ENCODE data around the gene NRXN2.
A peak's percentile ranks its signal among the peaks of the same experiment; 100 is the strongest.

The NRXN2 gene

GRCh38 chr11:64642871-64643255 is 80.1 kb downstream of the NRXN2 start:
- peaks cover 41% of the 10 kb centered on the region for H3K27me3 Mint-ChIP-seq
- no peaks in the 10 kb centered on the region for H3K9me3 Mint-ChIP-seq
- no peaks in the 10 kb centered on the region for H3K36me3 Mint-ChIP-seq
- no peak for ATAC-seq
- no peak overlapping the region for H3K27ac Mint-ChIP-seq
- H3K4me3 Mint-ChIP-seq = no peak overlapping the region
- peaks cover under 1% of the 10 kb centered on the region for H3K4me1 Mint-ChIP-seq

- Mint-ChIP-seq H3K9me3 (no peaks in the 10 kb centered on the region), H3K36me3 (no peaks in the 10 kb centered on the region), H3K4me3 (no peak overlapping the region), H3K27ac (no peak overlapping the region), H3K4me1 (peaks cover 5% of the 10 kb centered on the region), H3K27me3 (peaks cover 36% of the 10 kb centered on the region)
- ATAC-seq = no peak
Observed at GRCh38 chr11:64642418-64642735, 80.6 kb downstream of the NRXN2 start.

- peaks cover 30% of the 10 kb centered on the region for H3K27me3 Mint-ChIP-seq
Observed at GRCh38 chr11:64641596-64642417, 81.2 kb downstream of the NRXN2 start.

GRCh38 chr11:64639885-64640284 is 83.1 kb downstream of the NRXN2 start:
- Mint-ChIP-seq H3K4me1 (peaks cover 5% of the 10 kb centered on the region), H3K4me3 (no peak overlapping the region), H3K27me3 (peaks cover 26% of the 10 kb centered on the region), H3K27ac (no peak overlapping the region), H3K9me3 (no peaks in the 10 kb centered on the region), H3K36me3 (no peaks in the 10 kb centered on the region)
- no peak for ATAC-seq

More at GRCh38 chr11:64641596-64642417, 81.2 kb downstream of the NRXN2 start:
- ATAC-seq = no peak
- Mint-ChIP-seq H3K36me3 (no peaks in the 10 kb centered on the region), H3K9me3 (no peaks in the 10 kb centered on the region), H3K4me3 (no peak overlapping the region), H3K4me1 (peaks cover 5% of the 10 kb centered on the region), H3K27ac (no peak overlapping the region)

DNA sequence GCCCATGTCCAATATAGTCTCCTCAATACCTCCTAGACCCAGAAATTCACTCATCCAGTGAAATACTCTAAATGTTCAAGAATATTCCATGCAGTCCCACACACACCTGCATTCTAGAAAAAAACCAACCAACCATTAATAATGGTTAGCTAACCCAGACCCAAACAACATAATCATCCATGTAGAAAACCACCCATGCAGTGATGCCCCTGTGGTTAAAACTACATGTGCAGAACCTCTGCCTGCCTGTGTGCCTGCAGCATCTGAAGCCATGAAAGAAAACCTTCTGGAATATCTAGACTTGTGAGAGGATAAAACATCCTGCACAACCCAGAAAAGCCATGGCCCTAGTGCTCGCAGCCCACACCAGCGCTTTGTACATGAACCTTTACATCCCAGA is 84.2 kb downstream of the NRXN2 start:
- Mint-ChIP-seq H3K4me3 (no peak overlapping the region), H3K9me3 (no peaks in the 10 kb centered on the region), H3K27me3 (peaks cover 26% of the 10 kb centered on the region), H3K27ac (no peak overlapping the region), H3K4me1 (peaks cover 9% of the 10 kb centered on the region), H3K36me3 (no peaks in the 10 kb centered on the region)
- no peak for ATAC-seq

- Mint-ChIP-seq H3K27ac (no peak overlapping the region), H3K4me1 (peaks cover 11% of the 10 kb centered on the region), H3K36me3 (no peaks in the 10 kb centered on the region), H3K27me3 (peaks cover 31% of the 10 kb centered on the region), H3K4me3 (peak overlapping the region; percentile 39), H3K9me3 (no peaks in the 10 kb centered on the region)
- peak; percentile 71 for ATAC-seq
Observed at GRCh38 chr11:64638018-64638665, 84.9 kb downstream of the NRXN2 start.

GRCh38 chr11:64637334-64638017 is 85.5 kb downstream of the NRXN2 start:
- no peaks in the 10 kb centered on the region for H3K36me3 Mint-ChIP-seq
- H3K27ac Mint-ChIP-seq = no peak overlapping the region
- H3K4me3 Mint-ChIP-seq = peak overlapping the region; percentile 39
- H3K27me3 Mint-ChIP-seq = peaks cover 33% of the 10 kb centered on the region
- H3K4me1 Mint-ChIP-seq = peaks cover 11% of the 10 kb centered on the region
- H3K9me3 Mint-ChIP-seq = no peaks in the 10 kb centered on the region
- ATAC-seq = no peak

GRCh38 chr11:64633555-64634159 is 89.3 kb downstream of the NRXN2 start:
- H3K36me3 Mint-ChIP-seq = no peaks in the 10 kb centered on the region
- H3K27ac Mint-ChIP-seq = no peak overlapping the region
- no peak for ATAC-seq
- no peaks in the 10 kb centered on the region for H3K9me3 Mint-ChIP-seq
- no peak overlapping the region for H3K4me3 Mint-ChIP-seq
- H3K4me1 Mint-ChIP-seq = peaks cover 20% of the 10 kb centered on the region
- peaks cover 33% of the 10 kb centered on the region for H3K27me3 Mint-ChIP-seq

- peaks cover 17% of the 10 kb centered on the region for H3K4me1 Mint-ChIP-seq
- H3K36me3 Mint-ChIP-seq = no peaks in the 10 kb centered on the region
- no peaks in the 10 kb centered on the region for H3K9me3 Mint-ChIP-seq
- no peak overlapping the region for H3K27ac Mint-ChIP-seq
- no peak for ATAC-seq
- H3K27me3 Mint-ChIP-seq = peaks cover 33% of the 10 kb centered on the region
- no peak overlapping the region for H3K4me3 Mint-ChIP-seq
Observed at GRCh38 chr11:64632654-64633053, 90.3 kb downstream of the NRXN2 start.

GRCh38 chr11:64632237-64632636 is 90.8 kb downstream of the NRXN2 start:
- no peak for ATAC-seq

DNA sequence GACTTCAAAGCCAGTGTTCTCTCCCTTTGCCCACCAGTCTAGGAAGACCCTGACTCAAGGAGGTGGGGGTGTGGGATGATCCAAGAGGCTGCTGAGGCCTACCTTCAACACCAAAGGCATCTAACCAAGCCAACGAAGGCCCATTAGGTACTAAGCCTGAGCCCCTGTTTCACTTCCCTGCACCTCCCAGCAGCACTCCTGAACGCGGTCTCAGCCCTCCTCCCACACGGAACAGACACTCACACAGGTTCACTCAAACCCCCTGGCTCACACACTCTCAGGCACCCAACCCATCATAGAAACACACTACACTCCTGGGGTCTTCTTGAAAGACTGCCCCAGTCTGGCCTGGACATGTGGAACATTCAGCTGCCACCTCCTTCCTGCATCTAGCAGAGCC is 91.3 kb downstream of the NRXN2 start:
- Mint-ChIP-seq H3K4me3 (no peak overlapping the region), H3K27ac (no peak overlapping the region), H3K36me3 (no peaks in the 10 kb centered on the region), H3K9me3 (no peaks in the 10 kb centered on the region), H3K4me1 (peaks cover 15% of the 10 kb centered on the region), H3K27me3 (peaks cover 33% of the 10 kb centered on the region)
- ATAC-seq = peak; percentile 72

More at GRCh38 chr11:64632237-64632636, 90.8 kb downstream of the NRXN2 start:
- no peaks in the 10 kb centered on the region for H3K9me3 Mint-ChIP-seq
- no peak overlapping the region for H3K27ac Mint-ChIP-seq
- no peaks in the 10 kb centered on the region for H3K36me3 Mint-ChIP-seq
- H3K4me1 Mint-ChIP-seq = peaks cover 15% of the 10 kb centered on the region
- H3K4me3 Mint-ChIP-seq = no peak overlapping the region
- peaks cover 33% of the 10 kb centered on the region for H3K27me3 Mint-ChIP-seq

DNA sequence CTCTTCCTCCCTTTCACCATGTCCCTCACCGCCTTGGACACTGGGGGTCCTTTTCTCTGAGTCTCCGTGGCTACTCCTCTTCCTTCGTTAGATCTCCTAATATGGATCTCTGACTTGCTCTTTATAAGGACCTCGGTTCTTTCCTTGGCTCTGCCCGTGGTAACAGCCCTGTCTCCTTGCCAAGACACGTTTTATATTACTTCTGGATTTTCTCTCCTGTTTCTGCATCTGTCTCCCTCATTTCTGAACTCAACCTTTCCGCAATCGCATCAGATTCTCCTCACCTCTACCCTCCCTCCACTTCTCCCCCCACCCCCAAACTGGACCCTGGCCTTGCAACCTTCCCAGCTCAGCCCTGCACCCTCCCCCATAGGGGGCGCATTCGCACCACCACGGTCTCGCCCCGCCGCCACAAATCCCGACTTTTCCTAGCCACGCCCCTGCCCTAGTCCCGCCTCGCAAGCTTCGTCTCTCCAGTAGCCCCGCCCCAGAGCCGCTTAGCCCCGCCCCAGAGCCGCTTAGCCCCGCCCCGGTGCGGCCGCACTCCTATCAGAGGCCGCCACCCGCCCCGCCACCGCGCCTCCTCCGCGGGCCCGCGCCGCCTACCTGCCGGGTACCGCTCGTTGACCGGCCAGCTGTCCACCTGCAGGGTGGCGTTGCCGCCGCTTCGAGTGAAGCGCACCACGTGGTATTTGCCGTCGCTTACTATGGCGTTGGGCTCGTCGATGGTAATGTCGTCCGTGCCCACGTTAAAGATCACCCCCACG is 93.0 kb downstream of the NRXN2 start:
- Mint-ChIP-seq H3K27ac (no peak overlapping the region), H3K36me3 (no peaks in the 10 kb centered on the region), H3K4me3 (no peak overlapping the region), H3K27me3 (peaks cover 21% of the 10 kb centered on the region), H3K4me1 (peaks cover 25% of the 10 kb centered on the region), H3K9me3 (no peaks in the 10 kb centered on the region)
- no peak for ATAC-seq

- H3K27ac Mint-ChIP-seq = no peak overlapping the region
- no peak overlapping the region for H3K4me3 Mint-ChIP-seq
- H3K27me3 Mint-ChIP-seq = peaks cover 12% of the 10 kb centered on the region
- ATAC-seq = no peak
- H3K36me3 Mint-ChIP-seq = no peaks in the 10 kb centered on the region
- peaks cover 30% of the 10 kb centered on the region for H3K4me1 Mint-ChIP-seq
- no peaks in the 10 kb centered on the region for H3K9me3 Mint-ChIP-seq
Observed at GRCh38 chr11:64629103-64629502, 93.9 kb downstream of the NRXN2 start.

- Mint-ChIP-seq H3K27ac (no peak overlapping the region), H3K4me3 (no peak overlapping the region), H3K27me3 (peaks cover 7% of the 10 kb centered on the region), H3K4me1 (peaks cover 26% of the 10 kb centered on the region), H3K36me3 (no peaks in the 10 kb centered on the region), H3K9me3 (no peaks in the 10 kb centered on the region)
- no peak for ATAC-seq
Observed at GRCh38 chr11:64628596-64628995, 94.4 kb downstream of the NRXN2 start.

DNA sequence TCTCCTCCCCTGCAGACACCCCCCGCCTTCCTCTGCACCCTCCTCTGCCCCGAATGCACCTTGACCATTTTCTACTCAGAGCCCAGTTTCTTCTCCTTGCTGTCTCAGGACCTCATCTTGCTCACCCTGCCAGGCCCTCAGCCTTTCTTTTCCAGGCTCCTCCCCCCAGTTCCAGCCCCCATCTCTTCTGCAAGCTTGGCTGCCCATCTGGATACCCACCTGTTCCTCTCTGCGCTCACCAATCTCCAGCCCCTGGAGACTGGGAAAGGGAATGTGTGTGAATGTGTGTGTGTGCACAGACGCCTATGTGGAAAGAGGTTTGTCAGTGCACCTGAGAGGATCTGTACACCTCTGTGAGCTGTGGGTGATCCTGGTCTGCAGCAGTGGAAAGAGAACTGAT is 95.6 kb downstream of the NRXN2 start:
- no peaks in the 10 kb centered on the region for H3K27me3 Mint-ChIP-seq
- peaks cover 26% of the 10 kb centered on the region for H3K4me1 Mint-ChIP-seq
- H3K27ac Mint-ChIP-seq = no peak overlapping the region

More for the DNA sequence above, 95.6 kb downstream of the NRXN2 start:
- H3K36me3 Mint-ChIP-seq = no peaks in the 10 kb centered on the region
- ATAC-seq = no peak
- H3K9me3 Mint-ChIP-seq = no peaks in the 10 kb centered on the region
- H3K4me3 Mint-ChIP-seq = peak overlapping the region; percentile 6
